ENCODE results near the gene ALB.

DNA sequence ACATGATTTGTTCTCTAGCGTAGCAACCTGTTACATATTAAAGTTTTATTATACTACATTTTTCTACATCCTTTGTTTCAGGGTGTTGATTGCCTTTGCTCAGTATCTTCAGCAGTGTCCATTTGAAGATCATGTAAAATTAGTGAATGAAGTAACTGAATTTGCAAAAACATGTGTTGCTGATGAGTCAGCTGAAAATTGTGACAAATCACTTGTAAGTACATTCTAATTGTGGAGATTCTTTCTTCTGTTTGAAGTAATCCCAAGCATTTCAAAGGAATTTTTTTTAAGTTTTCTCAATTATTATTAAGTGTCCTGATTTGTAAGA is 2.4 kb downstream of the ALB start:
- TF ChIP-seq, protein P1, sequence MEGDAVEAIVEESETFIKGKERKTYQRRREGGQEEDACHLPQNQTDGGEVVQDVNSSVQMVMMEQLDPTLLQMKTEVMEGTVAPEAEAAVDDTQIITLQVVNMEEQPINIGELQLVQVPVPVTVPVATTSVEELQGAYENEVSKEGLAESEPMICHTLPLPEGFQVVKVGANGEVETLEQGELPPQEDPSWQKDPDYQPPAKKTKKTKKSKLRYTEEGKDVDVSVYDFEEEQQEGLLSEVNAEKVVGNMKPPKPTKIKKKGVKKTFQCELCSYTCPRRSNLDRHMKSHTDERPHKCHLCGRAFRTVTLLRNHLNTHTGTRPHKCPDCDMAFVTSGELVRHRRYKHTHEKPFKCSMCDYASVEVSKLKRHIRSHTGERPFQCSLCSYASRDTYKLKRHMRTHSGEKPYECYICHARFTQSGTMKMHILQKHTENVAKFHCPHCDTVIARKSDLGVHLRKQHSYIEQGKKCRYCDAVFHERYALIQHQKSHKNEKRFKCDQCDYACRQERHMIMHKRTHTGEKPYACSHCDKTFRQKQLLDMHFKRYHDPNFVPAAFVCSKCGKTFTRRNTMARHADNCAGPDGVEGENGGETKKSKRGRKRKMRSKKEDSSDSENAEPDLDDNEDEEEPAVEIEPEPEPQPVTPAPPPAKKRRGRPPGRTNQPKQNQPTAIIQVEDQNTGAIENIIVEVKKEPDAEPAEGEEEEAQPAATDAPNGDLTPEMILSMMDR (IDR thresholded peaks at IDR 0.05; ENCODE audit: insufficient read depth, low read length, poor library complexity, severe bottlenecking), result no peak
- TF ChIP-seq EZH2phosphoT487 (conservative IDR thresholded peaks at IDR 0.05; ENCODE audit: low read length), result no peak
